Endothelial cell of umbilical vein (primary cell): Measurements from ENCODE around the gene PDE11A. TPM values are rescaled to one million over a fixed set of nuclear protein-coding genes. Genes with fewer than 3 reads are reported as not detected.

Experiments
- BruUV-seq: library from RNA; stranded (reverse); fragments of 400-500 nt; replicated peaks from 2 replicates; lab custom pipeline; 2021; lab: Mats Ljungman, UMichigan
- CTCF ChIA-PET: fragments of 300-600, 350-600 bp; sonication (Branson Sonifier 250); formaldehyde crosslinking; loops from one replicate; lab custom pipeline; 2021; ENCODE audit warnings: antibody characterized with exemption, inconsistent platforms; lab: Charles Lee
- POLR2A ChIA-PET: fragments of 300-600, 350-600 bp; sonication (Branson Sonifier 250); formaldehyde crosslinking; loops from one replicate; lab custom pipeline; 2021; ENCODE audit warnings: antibody characterized with exemption, inconsistent platforms; lab: Charles Lee
- DNase-seq: peaks from one replicate; pipeline ENCODE4 v3.0.0-alpha.2; 2011; ENCODE audit warnings: low read depth, low spot score
- FAIRE-seq: peaks from 2 replicates; lab custom pipeline; 2011; peaks lifted over from hg19 to GRCh38; lab: Jason Lieb, UNC
- H2AFZ ChIP-seq: 2 replicates; pipeline ENCODE4 v1.6.0; 2012; ENCODE audit warnings: low read depth, low read length, control low read depth, inconsistent platforms
- H3K27ac ChIP-seq: 2 replicates; pipeline ENCODE4 v1.5.1; 2011; ENCODE audit warnings: low read depth, mild to moderate bottlenecking, control low read depth, low read length, moderate library complexity; ENCODE audit not compliant: insufficient read depth
- H3K27me3 ChIP-seq, 2 experiments: 2 replicates each; pipeline versions ENCODE4 v1.6.0 to v1.6.1; 2011; ENCODE audit warnings: low read length in 2 of 2, mixed read lengths in 1 of 2; ENCODE audit not compliant: control insufficient read depth in 2 of 2, insufficient read depth in 2 of 2
- H3K36me3 ChIP-seq, 2 experiments: 2 replicates in 1 of 2; 3 replicates in 1 of 2; pipeline ENCODE4 v1.5.1; 2011; ENCODE audit warnings: low read length in 2 of 2, mild to moderate bottlenecking in 1 of 2, moderate library complexity in 1 of 2; ENCODE audit not compliant: control insufficient read depth in 2 of 2, insufficient read depth in 2 of 2; ENCODE audit errors: extremely low read depth in 1 of 2
- H3K4me1 ChIP-seq: 3 replicates; pipeline ENCODE4 v1.5.1; 2011; ENCODE audit warnings: mild to moderate bottlenecking, low read length; ENCODE audit not compliant: control insufficient read depth, insufficient read depth; ENCODE audit errors: extremely low read depth
- H3K4me2 ChIP-seq: 2 replicates; pipeline ENCODE4 v1.6.1; 2011; ENCODE audit warnings: low read length, control low read depth, mixed read lengths; ENCODE audit not compliant: insufficient read depth
- H3K4me3 ChIP-seq, 3 experiments: fragments of 200-600 bp in 1 of 3; sonication (generic), shearing (Covaris generic) in 1 of 3; replicated peaks in 1 of 3; 2 replicates each; pipeline ENCODE4 v1.5.1; 2011 to 2016; ENCODE audit warnings: control low read depth in 3 of 3, low read length in 3 of 3, mild to moderate bottlenecking in 2 of 3, inconsistent platforms in 1 of 3, low read depth in 1 of 3, moderate library complexity in 1 of 3; ENCODE audit not compliant: insufficient read depth in 1 of 3
- H3K79me2 ChIP-seq: 2 replicates; pipeline ENCODE4 v1.6.0; 2012; ENCODE audit warnings: low read length, inconsistent platforms; ENCODE audit not compliant: control insufficient read depth, insufficient read depth
- H3K9ac ChIP-seq: replicated peaks from 2 replicates; pipeline ENCODE3; 2011; ENCODE audit warnings: low read length, control low read depth; ENCODE audit not compliant: insufficient read depth; ENCODE audit errors: extremely low read depth
- H3K9me1 ChIP-seq: replicated peaks from 3 replicates; pipeline ENCODE4 v1.6.0; 2011; ENCODE audit warnings: mild to moderate bottlenecking, low read length; ENCODE audit not compliant: control insufficient read depth, insufficient read depth; ENCODE audit errors: extremely low read depth
- H3K9me3 ChIP-seq: replicated peaks from 2 replicates; pipeline ENCODE4 v1.5.1; 2012; ENCODE audit warnings: low read length, inconsistent platforms; ENCODE audit not compliant: control insufficient read depth, insufficient read depth
- H4K20me1 ChIP-seq: replicated peaks from 2 replicates; pipeline ENCODE3; 2011; ENCODE audit warnings: mild to moderate bottlenecking, low read length; ENCODE audit not compliant: control insufficient read depth, insufficient read depth; ENCODE audit errors: extremely low read depth
- CTCF ChIP-seq, 2 donors: IDR thresholded peaks; 1 replicate in 1 of 2; 2 replicates in 1 of 2; pipeline ENCODE4 v1.5.1; 2011; ENCODE audit warnings: low read length in 2 of 2, mild to moderate bottlenecking in 2 of 2, moderate library complexity in 2 of 2, control low read depth in 1 of 2, inconsistent platforms in 1 of 2, low read depth in 1 of 2; ENCODE audit not compliant: insufficient read depth in 1 of 2; ENCODE audit errors: extremely low read depth in 1 of 2
- EZH2 ChIP-seq: IDR thresholded peaks from 2 replicates; pipeline ENCODE4 v1.6.1; 2012; ENCODE audit warnings: borderline replicate concordance, low read depth, mild to moderate bottlenecking, moderate library complexity, low read length, inconsistent platforms; ENCODE audit not compliant: severe bottlenecking
- FOS ChIP-seq: IDR thresholded peaks from 2 replicates; pipeline ENCODE4 v1.6.1; 2011; ENCODE audit warnings: mild to moderate bottlenecking, low read length, moderate library complexity, borderline replicate concordance; ENCODE audit not compliant: insufficient read depth
- GATA2 ChIP-seq: IDR thresholded peaks from 2 replicates; pipeline ENCODE4 v1.7.0; 2011; ENCODE audit warnings: low read depth, mild to moderate bottlenecking, moderate library complexity, mixed read lengths, low read length; ENCODE audit not compliant: insufficient read length, insufficient read depth
- JUN ChIP-seq: IDR thresholded peaks from 2 replicates; pipeline ENCODE4 v1.6.1; 2011; ENCODE audit warnings: borderline replicate concordance, low read depth; ENCODE audit not compliant: insufficient read length, insufficient read depth
- MAX ChIP-seq: IDR thresholded peaks from 2 replicates; pipeline ENCODE4 v1.6.1; 2011; ENCODE audit not compliant: insufficient read depth, insufficient read length
- MYC ChIP-seq: IDR thresholded peaks from one replicate; pipeline ENCODE4 v1.6.1; 2011; ENCODE audit warnings: mild to moderate bottlenecking, low read depth, low read length
- POLR2A ChIP-seq: IDR thresholded peaks from 2 replicates; pipeline ENCODE4 v1.6.1; 2012; ENCODE audit warnings: low read depth, mild to moderate bottlenecking, control low read depth, low read length
- POLR2AphosphoS5 ChIP-seq: IDR thresholded peaks from 2 replicates; pipeline ENCODE4 v1.6.1; 2012; ENCODE audit warnings: low read depth, mild to moderate bottlenecking, control low read depth, low read length, moderate library complexity; ENCODE audit not compliant: insufficient read depth
- dilution Hi-C: fragments of 300-500 bp; cut with MboI; formaldehyde crosslinking; loops from one replicate; pipeline ENCODE4 v1.15.0; 2019; ENCODE audit warnings: low sequenced_read_pairs; ENCODE audit not compliant: extremely low pct_ligation_motif_present
- intact Hi-C: fragments of 100-400 bp; cut with micrococcal nuclease; formaldehyde crosslinking; loops from one replicate; pipeline ENCODE4 v1.10.0; 2022
- polyA plus RNA-seq, 4 experiments: library from polyadenylated mRNA; depleted of rRNA in 3 of 4; stranded (reverse) in 3 of 4; unstranded in 1 of 4; fragments of >200 nt; gene quantifications; 2 replicates each; pipeline versions ENCODE4 v1.2.1 to v1.2.3, GENCODE V29; 2011 to 2012; ENCODE audit warnings: missing spikeins in 1 of 4
- total RNA-seq: library from RNA; stranded (reverse); gene quantifications from 2 replicates; pipeline ENCODE4 v1.2.3, GENCODE V29; 2021

The PDE11A gene
- total and polyA plus RNA-seq, 2 donors (not counting 3 experiments of a cell fraction or from before 2014, with no cell fraction given), result 0.07 to 0.51 TPM

GRCh38 chr2:177747384-177747783, 325.2 kb downstream of the PDE11A start:
- Histone ChIP-seq H3K36me3 (no peaks in the 10 kb centered on the region), H2AFZ (no peak overlapping the region), H3K9me1 (no peaks in the 10 kb centered on the region), H3K4me2 (peak overlapping the region; percentile 52), H3K9me3 (no peaks in the 10 kb centered on the region), H3K27me3 (no peaks in the 10 kb centered on the region), H3K79me2 (no peaks in the 10 kb centered on the region), H3K27ac (peak overlapping the region; percentile 27), H3K9ac (no peak overlapping the region), H3K4me3 (no peak overlapping the region), H4K20me1 (no peaks in the 10 kb centered on the region), H3K4me1 (peaks cover 38% of the 10 kb centered on the region)
- ChIA-PET CTCF (interaction anchor here (1.4 to 2.4 kb wide), 4 partner anchors 11 to 582 kb away, joined by 3 to 13 read pairs (median 7); no protein-coding TSS in a partner anchor), POLR2A (no interaction called here)
- FAIRE-seq (no peak), DNase-seq (no peak)
- no TSS peak for BruUV-seq
- dilution Hi-C loops, result no loop called here
- TF ChIP-seq CTCF (IDR thresholded peaks at IDR 0.05; ENCODE audit: extremely low read depth in 1 of 2, insufficient read depth in 1 of 2, low read depth in 1 of 2, low read length in 2 of 2), result no peak
- no peak for TF ChIP-seq MYC
- TF ChIP-seq POLR2AphosphoS5, result no peak
- no peak for TF ChIP-seq GATA2
- TF ChIP-seq JUN, result no peak
- TF ChIP-seq FOS, result no peak
- TF ChIP-seq EZH2, result no peak
- no peak for TF ChIP-seq MAX
- TF ChIP-seq POLR2A, result no peak
- intact Hi-C loops, result loop anchor here (2.0 to 5.0 kb wide), 2 partner anchors 23 to 195 kb away; a partner anchor contains a TSS
